Measurements from ENCODE around the gene KLHL40. TPM values are rescaled to one million over a fixed set of nuclear protein-coding genes. Genes with fewer than 3 reads are reported as not detected.

Gene KLHL40
- polyA plus RNA-seq, 2 of the 4 experiments (the other 2 are of a cell fraction), result not detected

DNA sequence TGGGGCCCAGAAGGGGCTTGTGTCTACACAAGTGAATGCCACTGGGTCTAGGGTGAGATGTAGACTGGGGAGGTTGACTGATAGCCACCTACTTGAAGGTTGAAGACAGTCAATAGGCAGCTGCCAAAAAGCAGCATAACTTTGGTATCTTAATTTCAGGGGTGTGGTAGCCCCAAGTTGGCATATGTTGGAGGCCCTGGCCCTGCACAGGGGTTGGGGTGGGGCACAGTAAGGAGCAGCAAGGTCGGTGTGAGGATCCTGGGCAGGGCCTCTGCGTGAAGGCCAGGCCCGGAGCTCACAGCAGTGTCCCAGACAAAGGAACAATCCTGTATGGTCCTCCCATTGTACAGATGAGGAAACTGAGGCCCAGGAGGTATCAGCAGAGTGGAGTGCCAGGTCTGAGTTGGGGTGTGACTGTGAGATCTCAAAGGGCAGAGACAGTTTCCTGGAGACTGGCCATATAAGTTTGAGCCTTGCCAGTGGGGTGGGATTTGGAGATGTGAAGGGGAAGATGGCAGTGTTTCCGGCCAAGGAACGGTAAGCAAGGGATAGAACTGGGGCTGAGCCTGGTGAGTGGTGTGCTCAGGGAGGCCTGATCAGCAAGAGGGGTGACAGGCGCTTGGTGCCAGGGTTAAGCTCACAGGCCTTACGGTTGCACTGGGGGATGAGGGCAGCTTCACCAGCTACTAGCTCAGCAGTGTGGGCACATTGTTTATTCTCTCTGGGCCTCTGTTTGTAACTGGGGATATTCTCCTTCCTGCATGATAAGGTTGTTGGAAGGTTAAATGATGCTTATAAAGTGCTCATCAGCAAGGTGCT lies 1.7 kb downstream of the KLHL40 start:
- ATAC-seq (no peak), DNase-seq (ENCODE audit: low read depth in 1 of 2, low spot score in 1 of 2) (no peak), FAIRE-seq (no peak)
- POLR2A ChIA-PET, result no interaction called here
- no peak for TF ChIP-seq ZSCAN20 (CRISPR knock-in tag; IDR thresholded peaks at IDR 0.05)
- TF ChIP-seq EHF (CRISPR knock-in tag; IDR thresholded peaks at IDR 0.05), result no peak
- TF ChIP-seq RNF2 (IDR thresholded peaks at IDR 0.05; ENCODE audit: borderline replicate concordance, low read depth), result no peak
- no peak for TF ChIP-seq SMC3 (IDR thresholded peaks at IDR 0.05)
- no peak for TF ChIP-seq HOXB5 (CRISPR knock-in tag; IDR thresholded peaks at IDR 0.05)
- TF ChIP-seq ATOH8 (CRISPR knock-in tag; IDR thresholded peaks at IDR 0.05; ENCODE audit: low read depth), result no peak
- TF ChIP-seq CHD2 (IDR thresholded peaks at IDR 0.05; ENCODE audit: low read length, partially characterized antibody), result no peak
- TF ChIP-seq GATA3 (IDR thresholded peaks at IDR 0.05; ENCODE audit: borderline replicate concordance), result no peak
- no peak for TF ChIP-seq HEYL (CRISPR knock-in tag; IDR thresholded peaks at IDR 0.05)
- no peak for TF ChIP-seq MAZ (IDR thresholded peaks at IDR 0.05; ENCODE audit: borderline replicate concordance, low read depth, low read length)
- TF ChIP-seq, protein P1, sequence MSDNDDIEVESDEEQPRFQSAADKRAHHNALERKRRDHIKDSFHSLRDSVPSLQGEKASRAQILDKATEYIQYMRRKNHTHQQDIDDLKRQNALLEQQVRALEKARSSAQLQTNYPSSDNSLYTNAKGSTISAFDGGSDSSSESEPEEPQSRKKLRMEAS (IDR thresholded peaks at IDR 0.05), result no peak
- no peak for TF ChIP-seq SREBF2 (IDR thresholded peaks at IDR 0.05)
- TF ChIP-seq PHF8 (IDR thresholded peaks at IDR 0.05; ENCODE audit: borderline replicate concordance, low read depth), result no peak
- no peak for TF ChIP-seq CHD4 (IDR thresholded peaks at IDR 0.05; ENCODE audit: borderline replicate concordance)
- no peak for TF ChIP-seq CEBPB (IDR thresholded peaks at IDR 0.05)
- TF ChIP-seq, protein P2, sequence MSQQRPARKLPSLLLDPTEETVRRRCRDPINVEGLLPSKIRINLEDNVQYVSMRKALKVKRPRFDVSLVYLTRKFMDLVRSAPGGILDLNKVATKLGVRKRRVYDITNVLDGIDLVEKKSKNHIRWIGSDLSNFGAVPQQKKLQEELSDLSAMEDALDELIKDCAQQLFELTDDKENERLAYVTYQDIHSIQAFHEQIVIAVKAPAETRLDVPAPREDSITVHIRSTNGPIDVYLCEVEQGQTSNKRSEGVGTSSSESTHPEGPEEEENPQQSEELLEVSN (IDR thresholded peaks at IDR 0.05; ENCODE audit: borderline replicate concordance, low read depth), result no peak
- no peak for TF ChIP-seq MAFK (IDR thresholded peaks at IDR 0.05; ENCODE audit: partially characterized antibody)
- no peak overlapping the region for H3K4me2 ChIP-seq
- H3K4me1 ChIP-seq, result peaks cover 9% of the 10 kb centered on the region; the same call in 1 of the 3 replicates
- H3K4me3 ChIP-seq, result no peak overlapping the region
- 75% methylated on average over 7 of the region's 7 CpGs for WGBS (ENCODE audit: missing lambda C conversion rate)
- no peaks in the 10 kb centered on the region for H3K9me3 ChIP-seq
- no peak overlapping the region for H3K27ac ChIP-seq
- CTCF ChIA-PET, result interaction anchor here (0.6 kb wide), 1 partner anchor 30 kb away, joined by 3 read pairs; no protein-coding TSS in a partner anchor

- POLR2A ChIA-PET, result interaction anchor here (0.6 kb wide), 1 partner anchor 98 kb away, joined by 7 read pairs; no protein-coding TSS in a partner anchor
- FAIRE-seq, result no peak
Measured at GRCh38 chr3:42688016-42688415, 2.7 kb downstream of the KLHL40 start.

More at GRCh38 chr3:42688016-42688415, 2.7 kb downstream of the KLHL40 start:
- WGBS (ENCODE audit: missing lambda C conversion rate), result 54% methylated on average over 3 of the region's 15 CpGs
- DNase-seq (ENCODE audit: low read depth in 1 of 2, low spot score in 1 of 2) (no peak), ATAC-seq (no peak)
- H3K4me2 ChIP-seq, result no peak overlapping the region
- no peaks in the 10 kb centered on the region for H3K9me3 ChIP-seq
- no peak for TF ChIP-seq POLR2A (IDR thresholded peaks at IDR 0.05; ENCODE audit: low read length)
- TF ChIP-seq, protein P3, sequence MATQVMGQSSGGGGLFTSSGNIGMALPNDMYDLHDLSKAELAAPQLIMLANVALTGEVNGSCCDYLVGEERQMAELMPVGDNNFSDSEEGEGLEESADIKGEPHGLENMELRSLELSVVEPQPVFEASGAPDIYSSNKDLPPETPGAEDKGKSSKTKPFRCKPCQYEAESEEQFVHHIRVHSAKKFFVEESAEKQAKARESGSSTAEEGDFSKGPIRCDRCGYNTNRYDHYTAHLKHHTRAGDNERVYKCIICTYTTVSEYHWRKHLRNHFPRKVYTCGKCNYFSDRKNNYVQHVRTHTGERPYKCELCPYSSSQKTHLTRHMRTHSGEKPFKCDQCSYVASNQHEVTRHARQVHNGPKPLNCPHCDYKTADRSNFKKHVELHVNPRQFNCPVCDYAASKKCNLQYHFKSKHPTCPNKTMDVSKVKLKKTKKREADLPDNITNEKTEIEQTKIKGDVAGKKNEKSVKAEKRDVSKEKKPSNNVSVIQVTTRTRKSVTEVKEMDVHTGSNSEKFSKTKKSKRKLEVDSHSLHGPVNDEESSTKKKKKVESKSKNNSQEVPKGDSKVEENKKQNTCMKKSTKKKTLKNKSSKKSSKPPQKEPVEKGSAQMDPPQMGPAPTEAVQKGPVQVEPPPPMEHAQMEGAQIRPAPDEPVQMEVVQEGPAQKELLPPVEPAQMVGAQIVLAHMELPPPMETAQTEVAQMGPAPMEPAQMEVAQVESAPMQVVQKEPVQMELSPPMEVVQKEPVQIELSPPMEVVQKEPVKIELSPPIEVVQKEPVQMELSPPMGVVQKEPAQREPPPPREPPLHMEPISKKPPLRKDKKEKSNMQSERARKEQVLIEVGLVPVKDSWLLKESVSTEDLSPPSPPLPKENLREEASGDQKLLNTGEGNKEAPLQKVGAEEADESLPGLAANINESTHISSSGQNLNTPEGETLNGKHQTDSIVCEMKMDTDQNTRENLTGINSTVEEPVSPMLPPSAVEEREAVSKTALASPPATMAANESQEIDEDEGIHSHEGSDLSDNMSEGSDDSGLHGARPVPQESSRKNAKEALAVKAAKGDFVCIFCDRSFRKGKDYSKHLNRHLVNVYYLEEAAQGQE (IDR thresholded peaks at IDR 0.05), result no peak
- TF ChIP-seq TP53 (CRISPR knock-in tag; IDR thresholded peaks at IDR 0.05), result no peak
- TF ChIP-seq SMC3 (IDR thresholded peaks at IDR 0.05), result no peak
- no peak for TF ChIP-seq BCL3 (IDR thresholded peaks at IDR 0.05)
- no peak overlapping the region for H3K27ac ChIP-seq
- CTCF ChIA-PET, result no interaction called here
- no peak overlapping the region for H3K4me3 ChIP-seq
- H3K4me1 ChIP-seq, result peaks cover 9% of the 10 kb centered on the region; the same call in 1 of the 3 replicates

Data from A549 (cell line).